Activated naive CD4-positive, alpha-beta T cell treated with anti-CD3 and anti-CD28 coated beads, Interleukin-2, amount 50 U/mL, for 16 hours (primary cell): Measurements from ENCODE around the gene HACD4.

Source experiments
- DNase-seq: peaks from one replicate; pipeline ENCODE4 v3.0.0-alpha.2; 2020

Gene HACD4

DNA sequence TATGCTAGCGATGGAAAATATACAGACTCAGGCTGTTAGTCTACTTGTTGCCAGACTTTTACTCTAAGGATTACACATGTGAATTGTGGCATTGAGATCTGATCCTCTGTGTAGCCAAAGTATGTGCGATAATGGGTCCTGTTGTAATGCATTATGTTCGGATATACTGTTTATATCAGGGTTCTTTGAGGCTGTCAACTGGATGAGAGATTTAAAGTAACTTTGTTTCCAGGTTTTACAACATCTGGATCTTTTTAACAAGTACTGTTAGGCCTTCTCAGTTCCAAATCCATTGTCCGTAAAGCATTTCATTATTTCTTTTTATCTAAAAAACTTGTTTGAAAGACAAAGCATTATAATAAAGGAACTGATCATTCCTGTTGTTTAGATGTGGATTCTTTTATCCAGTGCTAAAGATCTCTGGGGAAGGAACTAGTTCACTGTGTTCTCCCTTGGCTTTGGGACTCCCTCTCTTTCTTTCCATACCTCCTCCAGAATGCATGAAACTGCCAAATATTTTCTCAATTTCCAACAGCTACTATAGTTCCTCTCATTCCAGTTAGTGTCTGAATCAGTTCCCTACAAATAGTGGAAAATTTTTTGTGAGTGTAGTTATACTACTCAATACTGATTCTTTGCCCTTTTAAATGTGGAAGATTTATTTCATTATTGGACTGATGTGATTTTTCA, 68.8 kb downstream of the HACD4 start:
- no peak for DNase-seq

GRCh38 chr9:20950707-20951106, 80.7 kb downstream of the HACD4 start:
- no peak for DNase-seq
